ENCODE measurements around the gene QTRT2.

DNA sequence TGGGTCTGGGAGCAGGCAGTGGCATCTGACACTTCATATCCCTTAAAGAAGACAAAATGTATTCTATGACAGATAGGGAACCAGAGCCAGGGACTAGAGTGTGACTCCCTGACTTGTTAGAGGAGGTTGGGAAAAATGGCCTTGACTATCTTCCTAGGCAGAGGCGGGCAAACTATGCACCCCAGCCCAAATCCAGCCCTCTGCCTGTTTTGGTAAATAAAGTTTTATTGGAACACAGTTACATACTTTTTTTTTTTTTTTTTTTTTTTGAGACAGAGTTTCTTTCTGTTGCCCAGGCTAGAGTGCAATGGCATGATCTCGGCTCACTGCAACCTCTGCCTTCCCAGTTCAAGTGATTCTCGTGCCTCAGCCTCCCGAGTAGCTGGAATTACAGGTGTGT is 47.3 kb downstream of the QTRT2 start:
- TF ChIP-seq CTCF (IDR thresholded peaks at IDR 0.05 in 8 of 11, conservative IDR thresholded peaks at IDR 0.05 in 3 of 11), result no peak
- TF ChIP-seq POLR2A (IDR thresholded peaks at IDR 0.05), result no peak

All from spleen (tissue), 7 donors.